K562 (cell line): Measurements from ENCODE around the gene FTO. TPM values are rescaled to one million over a fixed set of nuclear protein-coding genes. Genes with fewer than 3 reads are reported as not detected.

Experiments
- ATAC-seq: fragments of 200-7000 bp; cut with Tn5 transposase; 3 replicates; pipeline ENCODE4 v1.9.1; 2020; ENCODE audit warnings: moderate library complexity
- BruUV-seq: library from RNA; stranded (reverse); fragments of 400-500 nt; replicated peaks from 2 replicates; lab custom pipeline; 2021; lab: Mats Ljungman, UMichigan
- CTCF ChIA-PET: fragments of 300-600 bp; formaldehyde crosslinking; extraction: SDS; loops from one replicate; lab custom pipeline; 2021; ENCODE audit warnings: low intra/inter-chr PET ratio; lab: Yijun Ruan, JAX
- POLR2A ChIA-PET: fragments of 300-600, 350-650 bp; sonication (Branson Sonifier 250); formaldehyde crosslinking; extraction: SDS; loops from one replicate; lab custom pipeline; 2021; ENCODE audit warnings: antibody characterized with exemption, inconsistent platforms; lab: Yijun Ruan, JAX
- DNase-seq, 4 experiments: peaks; one replicate each; pipeline versions ENCODE4 v3.0.0 to v3.0.0-alpha.2; 2011 to 2018; ENCODE audit warnings: low spot score in 3 of 4, mixed read lengths in 3 of 4; ENCODE audit errors: extremely low read depth in 1 of 4
- FAIRE-seq: peaks from 2 replicates; lab custom pipeline; 2011; peaks lifted over from hg19 to GRCh38; lab: Jason Lieb, UNC
- H2AFZ ChIP-seq: 2 replicates; pipeline ENCODE4 v1.6.0; 2011; ENCODE audit warnings: low read depth, low read length, control low read depth, inconsistent platforms
- H3K27ac ChIP-seq: fragments of 200-600 bp; 3 replicates; pipeline ENCODE4 v1.8.0; 2011; ENCODE audit warnings: low read depth, mild to moderate bottlenecking, control low read depth, inconsistent platforms, low read length, moderate library complexity, mixed read lengths; ENCODE audit errors: extremely low read depth
- H3K27me3 ChIP-seq, 2 experiments: fragments of 300-600 bp in 1 of 2; 2 replicates in 1 of 2; 3 replicates in 1 of 2; pipeline versions ENCODE4 v1.6.0 to v1.8.0; 2011; ENCODE audit warnings: inconsistent platforms in 2 of 2, low read length in 2 of 2, mild to moderate bottlenecking in 1 of 2, mixed read lengths in 1 of 2, moderate library complexity in 1 of 2; ENCODE audit not compliant: control insufficient read depth in 2 of 2, insufficient read depth in 2 of 2
- H3K36me3 ChIP-seq: fragments of 300-600 bp; 3 replicates; pipeline ENCODE4 v1.8.0; 2011; ENCODE audit warnings: mild to moderate bottlenecking, low read length, inconsistent platforms; ENCODE audit not compliant: control insufficient read depth, insufficient read depth
- H3K4me1 ChIP-seq, 2 experiments: fragments of 200-600 bp in 1 of 2; replicated peaks in 1 of 2; 2 replicates in 1 of 2; 3 replicates in 1 of 2; pipeline versions ENCODE4 v1.5.1 to v1.8.0; 2011; ENCODE audit warnings: inconsistent platforms in 2 of 2, low read length in 2 of 2, mild to moderate bottlenecking in 1 of 2, mixed read lengths in 1 of 2, moderate library complexity in 1 of 2; ENCODE audit not compliant: control insufficient read depth in 2 of 2, insufficient read depth in 2 of 2
- H3K4me2 ChIP-seq: 2 replicates; pipeline ENCODE4 v1.6.1; 2011; ENCODE audit warnings: low read length, control low read depth, inconsistent platforms, mixed read lengths; ENCODE audit not compliant: insufficient read depth
- H3K4me3 ChIP-seq: fragments of 200-600 bp; sonication (generic), shearing (Covaris generic); 2 replicates; pipeline ENCODE4 v1.5.1; 2016; ENCODE audit warnings: control low read depth, inconsistent platforms
- H3K79me2 ChIP-seq: fragments of 200-600 bp; 3 replicates; pipeline ENCODE4 v1.8.0; 2011; ENCODE audit warnings: low read length, inconsistent platforms; ENCODE audit not compliant: control insufficient read depth, insufficient read depth
- H3K9ac ChIP-seq, 2 experiments: 2 replicates each; pipeline versions ENCODE4 v1.6.0 to v1.6.1; 2011; ENCODE audit warnings: low read depth in 2 of 2, low read length in 2 of 2, control low read depth in 1 of 2, inconsistent platforms in 1 of 2, mild to moderate bottlenecking in 1 of 2, mixed read lengths in 1 of 2; ENCODE audit not compliant: insufficient read depth in 1 of 2
- H3K9me1 ChIP-seq: one replicate; pipeline ENCODE4 v1.6.0; 2011; ENCODE audit warnings: inconsistent platforms, mild to moderate bottlenecking, low read length, moderate library complexity; ENCODE audit not compliant: control insufficient read depth, insufficient read depth
- H3K9me3 ChIP-seq: replicated peaks from 2 replicates; pipeline ENCODE4 v1.5.1; 2011; ENCODE audit warnings: low read depth, low read length, inconsistent platforms; ENCODE audit not compliant: control insufficient read depth, insufficient read depth
- H4K20me1 ChIP-seq: replicated peaks from 2 replicates; pipeline ENCODE4 v1.6.1; 2011; ENCODE audit warnings: low read length, inconsistent platforms, mixed read lengths; ENCODE audit not compliant: control insufficient read depth, insufficient read depth
- ARID3A ChIP-seq: IDR thresholded peaks from 2 replicates; pipeline ENCODE4 v1.6.1; 2012; ENCODE audit warnings: low read depth, low read length, improper control_type of control experiment, borderline replicate concordance
- C11orf30 ChIP-seq: fragments of 450-650 bp; IDR thresholded peaks from 2 replicates; pipeline ENCODE4 v1.6.1; 2016; ENCODE audit warnings: low read depth, mild to moderate bottlenecking
- E2F5 ChIP-seq: sonication (generic); formaldehyde crosslinking; IDR thresholded peaks from 2 replicates; pipeline ENCODE4 v1.8.0; 2022; ENCODE audit warnings: mild to moderate bottlenecking, missing genetic modification reagents
- HNRNPK ChIP-seq: fragments of 200-400 bp; formaldehyde crosslinking; IDR thresholded peaks from one replicate; pipeline ENCODE4 v1.6.1; 2018; ENCODE audit warnings: mild to moderate bottlenecking, low read depth, low read length; ENCODE audit not compliant: poor library complexity, severe bottlenecking
- SLC30A9 ChIP-seq: fragments of 250-450 bp; sonication (Bioruptor Pico); IDR thresholded peaks from 2 replicates; pipeline ENCODE4 v1.8.0; 2022; ENCODE audit warnings: mild to moderate bottlenecking, moderate library complexity
- ZBTB9 ChIP-seq: fragments of 450-650 bp; formaldehyde crosslinking; IDR thresholded peaks from 2 replicates; pipeline ENCODE4 v1.4.0; 2020; ENCODE audit warnings: mild to moderate bottlenecking, moderate library complexity
- ZNF316 ChIP-seq: fragments of 450-650 bp; IDR thresholded peaks from 2 replicates; pipeline ENCODE4 v1.6.1; 2016
- WGBS: fragments of 100-300 bp; shearing (Covaris generic); methylation state at CpG from one replicate; pipeline ENCODE4 v1.1.6; 2016; ENCODE audit warnings: low coverage, mixed read lengths; ENCODE audit not compliant: insufficient coverage; ENCODE audit errors: missing lambda C conversion rate; 5-methylcytosine and 5-hydroxymethylcytosine counted together
- in situ Hi-C: fragments of 300-500 bp; cut with MboI; formaldehyde crosslinking; loops from 4 replicates; pipeline ENCODE4 v1.15.0; 2018; ENCODE audit warnings: inconsistent platforms, mixed read lengths
- intact Hi-C: fragments of 100-400 bp; cut with micrococcal nuclease; formaldehyde crosslinking; loops from 2 replicates; pipeline ENCODE4 v1.14.2; 2022
- polyA plus RNA-seq, 8 experiments: library from polyadenylated mRNA; depleted of rRNA in 4 of 8; stranded (reverse) in 5 of 8; unstranded in 3 of 8; fragments of >200 nt; fragmentation: Nextera tagmentation in 2 of 8; fragmentation: Illumina TruSeq in 1 of 8; extraction: Ambion mirVana in 2 of 8; extraction: Trizol in 1 of 8; gene quantifications; 2 replicates each; pipeline versions ENCODE4 v1.2.1 to v1.2.3, GENCODE V29; 2011 to 2014; ENCODE audit warnings: inconsistent platforms in 1 of 8, missing spikeins in 1 of 8
- total RNA-seq, 7 experiments: library from RNA; depleted of rRNA in 6 of 7; stranded (reverse); fragments of >200 nt in 6 of 7; fragmentation: Illumina TruSeq in 2 of 7; extraction: Trizol in 2 of 7; gene quantifications; 2 replicates each; pipeline versions ENCODE4 v1.2.1 to v1.2.3, GENCODE V29; 2011 to 2021; ENCODE audit warnings: low replicate concordance in 1 of 7

The FTO gene
- total and polyA plus RNA-seq, 9 of the 15 experiments (the other 6 are each of a cell fraction or from before 2014, with no cell fraction given): 11.3 to 27.7 (median 25.5) TPM

GRCh38 chr16:53837426-53837825, 133.5 kb downstream of the FTO start:
- FAIRE-seq (no peak), DNase-seq (no peak), ATAC-seq (no peak)
- Histone ChIP-seq H3K9ac (no peak overlapping the region), H2AFZ (no peak overlapping the region), H3K27me3 (no peaks in the 10 kb centered on the region), H3K36me3 (no peaks in the 10 kb centered on the region), H3K4me2 (no peak overlapping the region), H4K20me1 (no peaks in the 10 kb centered on the region), H3K4me3 (no peak overlapping the region), H3K9me1 (no peaks in the 10 kb centered on the region), H3K79me2 (no peaks in the 10 kb centered on the region), H3K27ac (no peak overlapping the region), H3K9me3 (no peaks in the 10 kb centered on the region), H3K4me1 (0 out of 5 replicates have a peak, but pooled peaks cover 0 to 3% of the 10 kb centered on the region in 2 experiments)
- CTCF ChIA-PET: no interaction called here
- POLR2A ChIA-PET: no interaction called here
- no TSS peak for BruUV-seq
- intact Hi-C loops: no loop called here
- in situ Hi-C loops: no loop called here
- TF ChIP-seq ARID3A: no peak
- TF ChIP-seq E2F5 (CRISPR knock-in tag): no peak
- TF ChIP-seq HNRNPK: no peak
- TF ChIP-seq ZNF316: peak; percentile 31; the same call in 1 of the 2 replicates
- no peak for TF ChIP-seq SLC30A9
- TF ChIP-seq C11orf30: peak; percentile 28; the same call in 1 of the 2 replicates
- TF ChIP-seq ZBTB9: no peak
- 40% methylated on average over 7 of the region's 7 CpGs for WGBS
